ENCODE measurements around the gene MPP2. TPM values are rescaled to one million over a fixed set of nuclear protein-coding genes. Genes with fewer than 3 reads are reported as not detected.

MPP2 gene
- total RNA-seq, 4 donors from 2014 or later = 0.18 to 3.6 (median 0.54) TPM

- peaks cover 0 to 6% (median 0%) of the 10 kb centered on the region in 3 donors for H3K36me3 ChIP-seq
These were observed 28.8 kb downstream of the MPP2 start for GRCh38 chr17:43878260-43879175.

DNA sequence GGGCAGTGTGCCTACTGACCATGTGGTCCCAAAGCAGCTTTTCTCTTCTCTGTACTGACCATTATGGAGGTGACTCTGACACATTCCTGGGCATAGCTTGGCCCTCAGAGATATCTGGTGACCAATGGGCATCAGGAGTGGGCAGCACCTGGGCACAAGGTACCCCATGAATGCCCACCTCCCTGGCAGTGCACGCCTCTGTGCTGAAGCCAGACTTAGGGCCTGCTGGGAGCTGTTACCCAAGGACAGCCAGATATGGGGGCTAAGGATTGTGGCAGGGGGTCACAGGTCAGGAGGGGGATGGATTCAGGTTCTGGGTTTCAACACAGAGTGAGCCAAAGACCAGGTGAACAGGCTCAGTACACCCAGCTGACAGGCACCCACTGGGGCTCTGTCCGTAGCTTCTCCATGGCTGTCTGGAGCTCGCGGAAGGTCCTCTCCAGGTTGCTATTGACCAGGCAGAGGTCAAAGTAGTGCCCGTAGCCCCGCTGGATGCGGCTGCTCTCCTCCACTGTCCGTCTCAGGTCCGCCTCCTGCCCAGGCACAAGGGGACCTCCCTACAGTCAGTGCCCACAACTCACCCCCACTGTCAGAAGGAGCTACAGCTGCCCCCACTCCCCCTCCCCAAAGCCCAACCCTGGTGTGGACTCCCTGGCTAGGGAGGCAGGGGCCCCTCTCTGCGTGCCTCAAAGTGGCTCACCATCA, 29.7 kb downstream of the MPP2 start:
- H3K4me1 ChIP-seq = peaks cover 0 to 9% (median 0%) of the 10 kb centered on the region in 3 donors
- H3K27ac ChIP-seq = no peak overlapping the region
- no peak for TF ChIP-seq POLR2A (IDR thresholded peaks at IDR 0.05)
- TF ChIP-seq, protein P1, sequence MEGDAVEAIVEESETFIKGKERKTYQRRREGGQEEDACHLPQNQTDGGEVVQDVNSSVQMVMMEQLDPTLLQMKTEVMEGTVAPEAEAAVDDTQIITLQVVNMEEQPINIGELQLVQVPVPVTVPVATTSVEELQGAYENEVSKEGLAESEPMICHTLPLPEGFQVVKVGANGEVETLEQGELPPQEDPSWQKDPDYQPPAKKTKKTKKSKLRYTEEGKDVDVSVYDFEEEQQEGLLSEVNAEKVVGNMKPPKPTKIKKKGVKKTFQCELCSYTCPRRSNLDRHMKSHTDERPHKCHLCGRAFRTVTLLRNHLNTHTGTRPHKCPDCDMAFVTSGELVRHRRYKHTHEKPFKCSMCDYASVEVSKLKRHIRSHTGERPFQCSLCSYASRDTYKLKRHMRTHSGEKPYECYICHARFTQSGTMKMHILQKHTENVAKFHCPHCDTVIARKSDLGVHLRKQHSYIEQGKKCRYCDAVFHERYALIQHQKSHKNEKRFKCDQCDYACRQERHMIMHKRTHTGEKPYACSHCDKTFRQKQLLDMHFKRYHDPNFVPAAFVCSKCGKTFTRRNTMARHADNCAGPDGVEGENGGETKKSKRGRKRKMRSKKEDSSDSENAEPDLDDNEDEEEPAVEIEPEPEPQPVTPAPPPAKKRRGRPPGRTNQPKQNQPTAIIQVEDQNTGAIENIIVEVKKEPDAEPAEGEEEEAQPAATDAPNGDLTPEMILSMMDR (IDR thresholded peaks at IDR 0.05) = no peak

More at GRCh38 chr17:43878260-43879175, 28.8 kb downstream of the MPP2 start:
- no peak for DNase-seq
- 17 to 27% methylated on average over 3 to 7 of the region's 13 CpGs for WGBS, 2 donors
- Histone ChIP-seq H3K27me3 (no peaks in the 10 kb centered on the region), H3K4me3 (no peak overlapping the region), H3K9me3 (no peaks in the 10 kb centered on the region), H3K27ac (no peak overlapping the region), H3K4me1 (peaks cover 0 to 8% (median 0%) of the 10 kb centered on the region in 3 donors)
- no peak for TF ChIP-seq POLR2A (IDR thresholded peaks at IDR 0.05)
- TF ChIP-seq, protein P1 (IDR thresholded peaks at IDR 0.05) = peak; percentile 84 to 97 (median 92)
- intact Hi-C loops (cut with DNase I) = no loop called here

GRCh38 chr17:43877031-43877430, 30.3 kb downstream of the MPP2 start:
- H3K27ac ChIP-seq = no peak overlapping the region
- TF ChIP-seq, protein P1 (IDR thresholded peaks at IDR 0.05) = no peak
- no peak for TF ChIP-seq POLR2A (IDR thresholded peaks at IDR 0.05)
- no peak overlapping the region for H3K4me3 ChIP-seq
- no peak for DNase-seq
- H3K36me3 ChIP-seq = peaks cover 0 to 4% (median 0%) of the 10 kb centered on the region in 3 donors
- 85% methylated on average over 4 of the region's 7 CpGs; no CpG with 5 or more reads in 1 of the 2 donors for WGBS, 2 donors
- H3K27me3 ChIP-seq = no peaks in the 10 kb centered on the region
- peaks cover 0 to 15% (median 2%) of the 10 kb centered on the region in 3 donors for H3K4me1 ChIP-seq
- no peaks in the 10 kb centered on the region for H3K9me3 ChIP-seq
- intact Hi-C loops (cut with DNase I) = no loop called here

More for the DNA sequence above, 29.7 kb downstream of the MPP2 start:
- intact Hi-C loops (cut with DNase I) = no loop called here
- Histone ChIP-seq H3K9me3 (no peaks in the 10 kb centered on the region), H3K4me3 (no peak overlapping the region), H3K36me3 (peaks cover 0 to 6% (median 0%) of the 10 kb centered on the region in 3 donors), H3K27me3 (no peaks in the 10 kb centered on the region)
- no peak for DNase-seq
- WGBS, 2 donors = 85% methylated on average over 4 of the region's 10 CpGs; no CpG with 5 or more reads in 1 of the 2 donors

DNA sequence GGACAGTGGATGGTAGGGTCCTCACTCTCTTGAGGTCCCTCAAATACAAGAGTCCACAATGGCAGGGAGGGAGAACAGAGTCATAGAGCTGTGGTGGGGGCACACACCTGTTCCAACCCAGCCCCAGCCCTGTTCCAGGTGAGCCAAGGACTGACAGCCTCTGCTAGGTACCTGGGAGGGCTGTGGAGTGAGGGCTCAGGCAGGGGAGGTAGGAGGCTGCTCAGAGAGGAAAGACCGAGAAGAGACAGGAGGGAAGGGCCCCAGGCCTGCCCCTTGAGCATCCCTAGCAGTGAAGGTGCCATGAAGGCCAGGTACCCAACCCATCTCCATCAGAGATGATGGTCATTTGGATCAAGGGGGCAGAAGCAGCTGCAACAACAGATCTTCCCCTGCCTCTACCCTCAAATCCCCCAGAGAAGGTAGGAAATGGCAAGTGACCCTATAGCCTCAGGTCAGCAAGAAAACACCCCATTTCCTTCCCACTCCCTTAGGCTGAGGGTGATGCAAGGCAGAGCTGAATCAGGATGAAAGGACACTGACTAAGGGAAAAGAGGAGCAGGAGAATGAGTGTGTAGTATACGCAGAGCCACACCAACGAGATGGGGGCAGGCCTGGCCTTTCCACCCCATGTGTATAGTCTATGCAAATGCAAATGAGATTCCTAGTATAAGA, 31.7 kb downstream of the MPP2 start:
- H3K27me3 ChIP-seq = no peaks in the 10 kb centered on the region
- H3K27ac ChIP-seq = no peak overlapping the region
- no peak for TF ChIP-seq POLR2A (IDR thresholded peaks at IDR 0.05)
- TF ChIP-seq, protein P1 (IDR thresholded peaks at IDR 0.05) = no peak
- WGBS, 2 donors = 55 to 84% methylated on average over 3 of the region's 3 CpGs
- intact Hi-C loops (cut with DNase I) = no loop called here
- peaks cover 0 to 19% (median 4%) of the 10 kb centered on the region in 3 donors for H3K4me1 ChIP-seq
- H3K36me3 ChIP-seq = no peaks in the 10 kb centered on the region
- no peak overlapping the region for H3K4me3 ChIP-seq
- no peak for DNase-seq
- no peaks in the 10 kb centered on the region for H3K9me3 ChIP-seq
